Epithelial cell of prostate (primary cell): ENCODE data around the gene INPP5J.
"Not testable (repeated sequence)": the region's sequence is repeated elsewhere in the genome, so short reads cannot be mapped to it uniquely, and the experiment has no call there.

Experiments
- DNase-seq: peaks from one replicate; pipeline ENCODE4 v3.0.0-alpha.2; 2011; ENCODE audit warnings: low read depth, low spot score
- H3K27ac ChIP-seq: fragments of 450-650 bp; 2 replicates; pipeline ENCODE4 v1.5.1; 2017; ENCODE audit warnings: mild to moderate bottlenecking

The INPP5J gene

DNA sequence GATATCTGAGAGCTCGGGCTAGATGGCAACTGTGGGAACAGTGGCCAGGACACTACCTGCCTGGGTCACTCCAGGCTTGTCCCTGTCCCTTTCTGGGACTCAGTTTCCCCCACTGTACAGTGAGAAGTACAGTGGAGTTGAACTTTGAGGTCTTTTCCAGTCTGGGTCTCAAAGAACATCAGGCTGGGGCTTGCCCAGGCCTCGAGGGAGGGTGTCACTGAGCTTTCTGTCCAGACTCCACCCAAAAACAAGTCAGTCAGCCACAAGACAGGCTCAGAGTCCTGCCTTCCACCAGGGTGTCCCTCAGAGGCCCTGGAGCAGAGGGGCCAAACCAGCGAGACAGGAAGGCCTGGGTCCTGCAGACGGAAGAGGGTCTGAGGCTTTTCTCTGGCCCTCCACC, 19.5 kb downstream of the INPP5J start:
- H3K27ac ChIP-seq = no peak overlapping the region
- DNase-seq = no peak

DNA sequence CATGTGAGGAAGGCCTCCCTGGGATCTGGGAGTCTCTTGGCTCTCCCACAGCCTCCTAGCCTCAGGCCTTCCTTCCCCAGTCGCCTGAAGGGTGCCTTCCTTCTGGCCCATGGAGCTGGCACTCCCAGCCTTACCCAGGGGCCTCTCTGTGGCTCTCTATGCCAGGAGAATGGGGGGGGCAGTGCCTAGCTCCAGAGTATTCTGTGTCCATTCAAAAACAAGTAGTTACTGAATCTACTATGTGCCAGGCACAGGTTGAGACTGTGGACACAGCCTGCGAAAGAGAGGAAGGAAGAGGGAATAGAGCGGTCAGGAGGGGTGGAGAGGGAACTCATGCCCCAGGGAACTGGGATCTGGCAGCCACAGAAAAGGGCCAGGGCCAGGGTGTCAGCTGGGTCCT, 20.3 kb downstream of the INPP5J start:
- H3K27ac ChIP-seq = no peak overlapping the region

DNA sequence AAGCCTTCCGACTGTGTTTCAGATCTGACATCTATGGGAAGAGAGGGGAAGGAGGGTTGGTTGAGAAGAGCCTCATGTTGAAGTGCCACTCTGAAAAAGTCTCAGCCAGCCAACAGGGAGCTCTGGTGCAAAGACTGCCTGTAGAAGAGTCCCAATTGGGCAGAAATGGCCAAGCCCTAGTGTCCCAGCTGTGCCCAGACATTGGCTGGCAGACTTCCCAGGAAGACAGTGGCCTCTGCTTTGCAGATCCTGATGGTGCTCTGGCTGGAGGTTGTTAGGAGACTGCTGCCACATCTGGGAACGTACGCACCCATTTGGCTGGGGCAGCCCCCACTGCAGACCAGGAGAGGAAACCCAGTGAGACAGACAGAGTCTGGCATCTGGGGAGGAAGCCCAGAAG, 20.8 kb downstream of the INPP5J start:
- DNase-seq = no peak
- peak overlapping the region; percentile 45 for H3K27ac ChIP-seq

More for the DNA sequence above, 20.3 kb downstream of the INPP5J start:
- no peak for DNase-seq

DNA sequence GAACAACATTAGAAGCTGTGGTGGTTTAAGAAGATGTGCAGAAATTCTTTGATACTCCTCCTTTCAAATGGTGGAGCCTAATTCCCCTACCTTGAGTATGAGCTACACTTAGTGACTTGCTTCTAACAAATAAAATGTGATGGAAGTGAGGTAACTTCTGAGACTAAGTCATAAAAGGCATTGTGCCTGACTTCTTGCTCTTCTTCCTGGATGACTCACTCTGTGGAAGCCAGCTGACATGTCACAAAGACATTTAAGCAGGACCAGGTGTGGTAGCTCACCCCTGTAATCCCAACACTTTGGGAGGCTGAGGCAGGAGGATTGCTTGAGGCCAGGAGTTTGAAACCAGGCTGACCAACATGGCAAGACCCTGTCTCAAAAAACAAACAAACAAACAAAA, 21.5 kb downstream of the INPP5J start:
- peak; percentile 34 for DNase-seq
- H3K27ac ChIP-seq = peak overlapping the region; percentile 45

DNA sequence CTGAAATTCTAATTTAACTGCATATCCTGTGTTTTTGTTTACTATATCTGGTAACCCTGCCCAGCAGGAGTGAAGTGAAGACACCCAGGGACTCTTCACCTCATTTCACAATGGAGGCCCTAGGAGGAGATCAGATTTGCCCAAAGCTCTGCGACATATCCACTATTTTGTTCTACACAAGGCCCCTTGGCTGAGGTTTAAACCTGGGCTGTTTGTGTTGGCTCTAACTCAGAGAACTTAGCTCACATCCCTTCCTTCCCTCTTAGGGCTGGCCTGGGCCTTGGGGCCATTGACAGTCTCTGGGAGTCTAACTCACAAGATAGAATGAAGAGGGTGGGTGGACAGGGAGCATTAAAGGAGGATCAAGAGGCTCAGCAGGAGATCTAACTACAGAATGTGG, 25.7 kb downstream of the INPP5J start:
- no peak overlapping the region for H3K27ac ChIP-seq
- no peak for DNase-seq

DNA sequence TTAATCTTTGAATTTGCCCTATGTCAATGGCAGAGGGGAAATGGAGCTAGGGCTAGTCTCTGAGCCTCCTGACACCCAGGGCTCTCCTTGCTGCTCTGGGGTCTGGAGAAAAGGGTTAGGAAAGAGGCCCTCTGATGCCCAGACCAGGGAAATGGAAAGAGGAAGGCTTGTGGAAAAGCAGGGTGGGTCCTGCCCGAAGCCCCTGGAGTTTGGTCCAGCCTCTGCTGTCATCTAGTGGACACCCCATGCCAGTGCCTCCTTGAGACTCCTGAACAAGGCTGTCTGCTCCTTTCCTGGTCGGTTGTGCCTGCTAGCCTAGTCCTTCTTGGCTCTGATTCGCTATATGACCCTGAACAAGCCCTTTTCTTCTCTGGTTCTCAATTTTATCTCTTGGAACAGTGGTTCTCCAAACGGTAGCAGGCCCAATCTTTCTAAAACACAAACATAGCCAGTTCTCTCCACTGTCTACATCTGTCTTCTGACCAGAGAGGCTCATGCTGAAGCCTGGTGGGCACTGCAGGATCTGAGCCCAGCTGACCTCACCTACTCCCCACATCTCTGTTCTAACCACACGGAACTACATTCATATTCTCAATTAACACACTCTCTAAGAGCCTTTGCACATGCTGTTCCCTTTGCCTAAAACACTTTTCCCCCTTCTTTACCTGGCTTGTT, 26.3 kb downstream of the INPP5J start:
- no peak overlapping the region for H3K27ac ChIP-seq
- no peak for DNase-seq

DNA sequence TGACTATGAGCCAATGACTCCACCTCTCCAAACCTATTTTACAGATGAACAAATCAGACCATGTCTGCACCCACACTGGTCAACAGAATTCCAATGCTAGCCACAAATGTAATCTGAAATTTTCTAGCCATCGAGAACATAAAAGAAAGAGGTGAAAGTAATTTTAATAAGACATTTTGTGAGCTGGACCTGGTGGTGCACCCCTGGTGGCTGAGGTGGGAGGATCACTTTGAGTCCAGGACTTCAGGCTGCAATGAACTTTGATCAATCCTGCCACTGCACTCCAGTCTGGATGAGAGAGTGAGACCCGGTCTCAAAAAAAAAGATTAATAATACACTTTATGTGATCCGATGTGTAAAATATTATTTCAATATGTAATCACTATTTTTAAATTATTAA, 27.8 kb downstream of the INPP5J start:
- no peak for DNase-seq
- H3K27ac ChIP-seq = no peak overlapping the region

DNA sequence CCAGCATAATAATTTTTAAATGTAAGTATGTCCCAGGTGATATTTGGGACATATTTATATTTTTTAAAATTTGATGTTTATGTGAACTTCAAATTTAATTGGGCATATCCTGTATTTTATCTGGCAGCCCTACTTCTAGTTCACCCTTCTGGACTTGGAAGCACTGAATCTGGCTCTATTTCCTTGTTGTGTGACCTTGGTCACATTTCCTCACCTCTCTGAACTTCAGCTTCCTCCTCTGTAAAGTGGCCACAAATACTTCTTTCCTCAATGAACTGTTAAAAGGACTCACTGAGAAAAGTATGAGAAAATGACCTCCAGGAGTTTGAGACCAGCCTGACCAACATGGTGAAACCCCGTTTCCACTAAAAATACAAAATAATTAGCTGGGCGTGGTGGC, 29.1 kb downstream of the INPP5J start:
- no peak for DNase-seq

DNA sequence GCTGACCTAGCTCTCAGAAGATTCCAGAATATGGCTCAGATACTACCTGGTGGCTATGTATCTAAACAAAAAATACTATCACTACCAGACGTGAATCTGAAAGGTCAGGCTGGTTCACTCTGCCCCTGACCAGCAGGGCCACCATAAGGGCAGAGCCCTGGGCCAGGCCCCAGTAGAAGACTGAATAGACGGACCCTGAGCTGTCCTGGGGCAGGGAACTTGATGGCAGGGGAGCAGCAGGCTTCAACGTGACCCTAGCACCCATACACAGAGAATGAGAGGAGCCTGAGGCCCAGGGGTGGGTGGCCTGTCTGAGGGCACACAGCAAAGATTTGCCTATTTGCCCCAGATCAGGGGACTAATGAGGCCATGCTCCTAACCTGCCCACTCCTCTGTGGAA, 30.6 kb downstream of the INPP5J start:
- no peak overlapping the region for H3K27ac ChIP-seq
- no peak for DNase-seq

More for the DNA sequence above, 29.1 kb downstream of the INPP5J start:
- no peak overlapping the region for H3K27ac ChIP-seq

DNA sequence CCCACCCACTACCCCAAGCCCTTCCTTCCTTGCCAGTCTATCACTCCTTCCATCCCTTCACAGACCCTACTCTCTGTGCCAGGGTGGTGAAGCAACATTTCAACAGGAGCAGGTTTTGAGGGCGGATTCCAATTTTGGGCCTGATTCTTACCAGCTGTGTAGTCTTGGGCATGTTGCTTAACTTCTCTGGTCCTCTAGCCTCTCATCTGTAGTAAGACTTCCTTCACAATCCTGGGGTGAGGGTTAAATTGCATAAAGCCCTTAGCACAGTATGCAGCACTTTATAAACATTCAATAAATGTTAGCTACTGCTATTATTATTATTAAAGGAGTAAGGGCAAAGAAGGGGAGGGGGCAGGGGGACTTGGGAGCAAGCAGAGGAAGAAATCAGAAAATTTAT, 32.2 kb downstream of the INPP5J start:
- no peak overlapping the region for H3K27ac ChIP-seq
- no peak for DNase-seq

DNA sequence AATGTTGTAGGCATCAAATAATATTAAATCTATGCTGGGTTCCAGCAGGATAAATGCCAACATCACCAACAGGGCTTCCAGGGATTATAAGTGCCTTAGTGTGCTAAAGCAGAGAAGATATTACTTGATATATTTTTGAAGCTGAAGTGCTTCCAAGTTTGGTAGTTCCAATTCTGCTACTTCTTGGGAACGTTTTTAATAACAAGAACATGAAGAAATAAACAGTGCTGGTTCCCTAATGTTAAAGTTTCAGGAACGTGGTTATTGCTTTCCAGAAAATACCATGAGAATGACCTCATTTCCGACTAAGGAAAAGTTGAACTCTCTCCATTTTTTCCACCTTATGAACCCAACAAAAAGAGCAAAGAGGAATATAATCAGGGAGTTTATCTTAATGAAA, 32.7 kb downstream of the INPP5J start:
- H3K27ac ChIP-seq = no peak overlapping the region

DNA sequence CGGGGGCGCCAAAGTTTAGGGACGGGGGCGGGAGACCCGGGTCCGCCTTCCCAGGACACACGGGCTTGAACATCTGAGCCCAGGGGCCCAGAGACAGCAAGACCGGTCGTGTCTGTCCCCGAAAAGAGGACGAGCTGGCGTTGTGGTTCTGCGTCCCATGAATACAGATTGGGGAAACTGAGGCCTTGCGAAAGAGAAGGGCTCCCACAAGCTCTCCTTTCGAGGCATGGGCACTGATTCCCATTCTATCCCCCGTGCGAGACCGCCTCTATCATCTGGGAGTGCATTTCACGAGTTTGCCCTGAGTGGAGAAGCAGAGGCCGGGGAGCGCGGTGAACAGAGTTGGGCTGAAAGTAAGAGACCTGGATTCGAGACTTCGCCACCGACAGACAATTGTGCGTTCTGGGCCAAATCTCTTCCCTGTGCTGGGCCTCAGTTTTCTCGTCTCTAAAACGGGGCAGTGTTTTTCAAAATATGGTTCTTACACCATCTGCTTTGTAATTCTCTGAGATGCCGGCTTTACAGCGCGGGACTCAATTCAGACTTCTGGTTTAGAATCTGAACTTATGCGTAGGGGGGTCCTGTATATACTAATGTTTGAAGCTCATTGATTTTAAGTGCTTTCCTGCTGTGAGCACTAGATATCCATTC, 37.7 kb downstream of the INPP5J start:
- no peak for DNase-seq
- H3K27ac ChIP-seq = peak overlapping the region; percentile 63

More for the DNA sequence above, 32.7 kb downstream of the INPP5J start:
- DNase-seq = no peak

DNA sequence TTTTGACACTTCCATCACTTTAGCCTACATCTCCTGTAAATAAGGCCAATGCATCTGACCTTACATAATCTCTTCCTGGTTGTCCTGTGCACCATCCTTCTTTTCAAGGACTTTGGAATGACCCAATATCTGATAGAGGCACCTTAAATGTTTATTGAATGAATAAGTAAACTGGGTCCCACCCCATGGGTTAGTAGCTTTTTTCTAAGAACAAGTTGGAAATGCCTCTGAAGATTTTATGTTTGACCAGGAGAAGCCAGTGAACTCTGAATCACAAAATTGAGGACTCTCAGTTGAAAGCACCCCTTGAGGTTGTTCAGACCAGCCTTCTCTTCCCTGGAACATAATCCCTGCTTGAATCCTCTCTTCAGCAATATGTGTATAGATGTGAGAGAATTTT, 38.6 kb downstream of the INPP5J start:
- no peak for DNase-seq
- H3K27ac ChIP-seq = peak overlapping the region; percentile 63

DNA sequence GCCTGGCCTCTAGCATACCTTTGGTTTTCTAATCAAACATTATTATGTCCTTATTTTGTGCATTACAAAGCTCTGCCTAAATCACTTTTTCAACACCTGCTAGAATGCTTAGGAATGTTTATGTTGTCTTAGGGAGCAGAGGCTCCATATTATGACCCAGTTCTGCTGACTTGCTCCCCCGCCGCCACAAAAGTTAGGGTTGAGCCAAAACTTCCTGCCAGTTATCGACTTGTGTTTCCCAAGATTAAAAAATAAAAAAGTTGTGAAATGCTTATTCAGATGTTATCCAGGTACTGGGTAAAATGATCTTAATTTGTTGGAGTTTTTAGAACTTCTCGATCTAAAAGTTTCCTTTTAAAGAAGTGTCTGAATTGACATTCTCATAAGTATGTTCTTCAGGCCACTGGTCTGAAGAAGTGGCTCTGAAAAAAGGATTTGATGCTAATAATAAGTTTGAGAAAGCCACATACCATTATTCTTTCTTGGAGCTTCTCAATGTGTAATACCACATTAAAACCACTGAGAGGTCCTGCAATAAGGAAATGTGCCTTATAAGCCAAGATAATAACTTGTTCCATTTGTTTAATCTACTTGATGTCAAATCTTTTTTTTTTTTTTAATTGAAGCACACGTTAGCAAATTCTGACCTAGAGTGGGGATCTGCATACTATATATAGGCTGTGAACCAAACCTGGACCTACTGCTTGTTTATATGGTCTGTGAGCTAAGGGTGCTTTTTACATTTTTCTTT, 39.4 kb downstream of the INPP5J start:
- no peak for DNase-seq
- H3K27ac ChIP-seq = peak overlapping the region; percentile 63

DNA sequence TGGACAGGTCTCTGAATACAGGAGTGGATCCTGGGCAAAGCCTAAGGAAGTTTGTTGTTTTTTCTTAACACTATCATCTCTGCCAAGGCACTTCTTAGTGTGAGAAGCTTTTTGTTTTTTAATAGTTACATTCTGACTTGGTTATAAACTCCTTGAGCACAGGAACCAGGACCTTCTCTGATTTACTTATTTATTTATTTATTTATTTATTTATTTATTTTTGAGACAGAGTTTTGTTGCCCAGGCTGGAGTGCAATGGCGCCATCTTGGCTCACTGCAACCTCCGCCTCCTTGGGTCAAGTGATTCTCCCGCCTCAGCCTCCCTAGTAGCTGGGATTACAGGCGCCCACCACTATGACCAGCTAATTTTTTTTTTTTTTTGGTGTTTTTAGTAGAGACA, 48.2 kb downstream of the INPP5J start:
- DNase-seq = no peak
- no peak overlapping the region for H3K27ac ChIP-seq

DNA sequence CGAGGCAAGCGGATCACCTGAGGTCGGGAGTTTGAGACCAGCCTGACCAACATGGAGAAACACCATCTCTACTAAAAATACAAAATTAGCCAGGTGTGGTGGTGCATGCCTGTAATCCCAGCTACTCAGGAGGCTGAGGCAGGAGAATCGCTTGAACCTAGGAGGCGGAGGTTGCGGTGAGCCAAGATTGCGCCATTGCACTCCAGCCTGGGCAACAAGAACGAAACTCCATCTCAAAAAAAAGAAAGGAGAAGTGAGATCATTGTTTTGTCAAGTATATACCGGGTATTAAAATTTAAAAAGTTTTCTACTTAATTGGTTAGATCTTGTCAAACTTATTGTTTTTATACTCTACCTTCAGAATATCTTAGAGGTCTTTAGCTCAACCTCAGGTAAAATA, 49.0 kb downstream of the INPP5J start:
- not testable (repeated sequence) for DNase-seq
- peak overlapping the region; percentile 88 for H3K27ac ChIP-seq

DNA sequence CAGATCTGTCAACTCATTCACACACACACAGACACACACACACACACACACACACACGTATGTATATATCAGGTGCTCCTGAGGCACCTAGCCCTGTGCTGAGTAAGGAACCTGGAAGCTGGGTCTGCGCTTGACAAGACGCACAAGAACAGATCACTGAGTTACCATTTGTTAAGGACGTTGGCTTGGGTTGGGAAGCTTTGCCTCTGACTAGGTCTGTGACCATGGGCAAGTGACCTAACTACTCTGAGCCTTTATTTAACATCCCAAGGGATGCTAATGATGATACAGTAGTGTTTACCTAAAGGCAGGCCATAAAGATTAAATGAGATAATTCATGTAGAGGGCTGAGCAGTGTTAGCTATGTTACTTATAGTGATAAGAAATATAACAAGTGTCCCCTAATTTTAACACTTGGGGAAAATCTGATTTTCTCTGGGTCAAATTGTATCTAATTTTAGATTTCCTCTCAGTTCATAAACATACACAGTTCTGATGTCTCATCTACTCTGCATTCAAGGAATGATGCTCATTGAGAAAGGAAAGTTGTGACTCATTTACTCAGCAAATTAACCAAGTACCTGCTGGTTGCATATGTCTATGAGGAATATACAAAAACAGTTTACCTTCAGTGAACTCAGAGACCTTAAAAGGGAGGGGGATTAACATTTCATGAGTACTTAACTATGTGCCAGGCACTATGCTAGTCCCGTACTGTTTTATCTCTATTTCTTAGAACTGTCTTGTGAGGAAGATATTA, 50.8 kb downstream of the INPP5J start:
- H3K27ac ChIP-seq = peak overlapping the region; percentile 88

DNA sequence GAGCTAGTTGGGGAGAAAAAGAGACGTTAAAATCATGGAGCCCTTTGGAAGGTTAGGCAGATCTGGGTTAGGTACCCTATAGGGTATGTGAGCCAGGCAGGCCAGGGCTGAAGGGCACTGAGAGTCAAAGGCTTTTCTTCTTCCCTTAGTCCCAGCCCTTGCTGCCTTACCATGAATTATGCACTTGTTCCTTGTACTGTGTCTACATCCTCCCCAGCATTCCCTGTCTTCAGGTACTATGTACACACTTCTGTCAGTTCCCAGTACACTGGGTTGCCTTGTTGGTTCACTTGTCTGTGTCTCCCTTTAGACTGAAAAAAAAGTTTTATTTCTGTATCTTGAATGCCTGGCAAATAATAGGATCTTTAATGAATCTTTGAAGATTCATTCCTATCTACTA, 54.2 kb downstream of the INPP5J start:
- H3K27ac ChIP-seq = peak overlapping the region; percentile 95
- DNase-seq = no peak

More for the DNA sequence above, 50.8 kb downstream of the INPP5J start:
- DNase-seq = peak; percentile 69

DNA sequence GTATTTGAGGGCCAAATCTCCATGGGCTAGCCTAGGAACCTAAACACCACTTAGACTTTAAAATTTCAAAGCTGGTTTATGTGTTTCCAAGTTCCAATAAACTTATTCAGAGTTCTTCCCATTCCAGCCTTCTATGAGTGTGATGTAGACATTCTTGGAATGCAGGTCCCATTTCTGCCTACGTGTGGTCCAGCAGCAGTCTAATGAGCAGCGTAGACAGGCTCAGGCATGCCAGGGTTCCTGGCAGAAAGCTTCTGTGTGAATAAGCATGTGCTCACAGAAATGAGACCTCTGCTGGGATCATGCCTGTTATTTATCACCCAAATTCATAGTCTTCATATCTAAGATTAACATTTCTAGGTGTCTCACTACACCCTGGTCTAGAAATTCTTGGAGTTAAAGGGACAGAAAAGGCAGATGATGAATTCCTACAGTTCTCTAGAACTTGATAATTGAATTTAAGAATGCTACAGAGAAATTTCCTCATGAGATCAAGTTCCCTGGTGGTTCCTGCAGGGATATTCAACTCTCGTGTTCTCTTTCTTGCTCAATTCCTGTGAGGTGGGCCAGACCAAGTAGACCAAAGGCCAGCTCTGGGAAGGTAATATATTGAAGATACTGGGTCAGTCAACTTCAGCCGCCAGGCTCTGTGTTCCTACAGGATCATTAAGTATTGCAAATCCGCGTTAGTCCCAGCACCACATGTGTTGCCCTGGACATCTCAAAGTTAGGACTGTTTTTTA, 54.8 kb downstream of the INPP5J start:
- peak; percentile 95 for DNase-seq
- peak overlapping the region; percentile 95 for H3K27ac ChIP-seq

DNA sequence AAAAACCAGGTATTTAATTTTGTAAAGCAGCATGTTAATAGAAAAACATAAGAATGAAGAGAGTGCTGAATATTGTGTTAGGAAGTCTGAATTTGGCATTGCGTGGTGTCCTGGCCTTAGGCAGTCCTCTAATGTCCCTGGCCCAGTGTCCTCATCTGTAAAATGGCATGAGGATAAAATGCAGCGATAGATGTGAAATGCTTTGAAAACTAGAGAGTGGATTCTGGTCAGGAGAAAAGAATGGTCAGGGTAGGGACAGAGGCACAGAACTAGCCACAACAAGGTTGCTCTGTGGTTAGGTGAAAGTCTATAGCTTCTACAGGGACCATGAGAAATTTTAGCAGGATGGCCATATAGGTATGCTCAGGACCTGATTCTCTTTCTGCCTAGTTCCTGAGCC, 56.1 kb downstream of the INPP5J start:
- no peak for DNase-seq
- peak overlapping the region; percentile 95 for H3K27ac ChIP-seq
